Measurements from ENCODE around the gene CA5B.
A peak's percentile ranks its signal among the peaks of the same experiment; 100 is the strongest.

CA5B gene

DNA sequence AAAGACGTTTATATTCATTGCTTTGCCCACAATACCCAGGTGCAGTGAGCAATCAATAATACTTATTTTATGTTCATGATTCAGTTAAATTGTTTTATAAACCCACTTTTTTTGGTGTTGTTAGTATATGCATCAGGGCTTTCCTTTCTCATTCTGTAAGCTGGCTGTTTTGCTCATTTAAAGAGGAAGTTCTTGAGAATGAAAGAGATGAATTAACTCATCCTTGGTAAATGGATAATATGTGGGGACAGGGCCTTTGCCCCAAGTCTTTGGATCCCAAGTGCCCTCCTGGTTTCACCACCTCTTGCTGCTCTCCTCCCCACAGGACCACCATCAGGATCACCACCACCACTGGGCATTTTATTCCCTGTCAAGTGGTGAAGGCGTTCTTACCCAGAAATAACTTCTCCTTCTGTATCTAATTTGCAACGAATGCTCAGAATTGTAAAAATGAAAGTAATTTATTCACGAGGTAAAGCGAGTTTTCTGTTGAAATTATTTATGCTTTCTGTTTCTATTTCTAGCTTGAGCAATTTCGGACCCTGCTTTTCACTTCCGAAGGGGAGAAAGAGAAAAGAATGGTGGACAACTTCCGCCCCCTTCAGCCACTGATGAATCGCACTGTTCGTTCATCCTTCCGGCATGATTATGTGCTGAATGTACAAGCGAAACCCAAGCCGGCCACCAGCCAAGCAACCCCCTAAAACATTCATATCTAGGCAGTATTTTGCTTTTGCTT lies 44.1 kb downstream of the CA5B start:
- Histone ChIP-seq H3K36me3 (ENCODE audit: control insufficient read depth, insufficient read depth, low read length) (peaks cover 24% of the 10 kb centered on the region), H3K4me1 (ENCODE audit: control insufficient read depth, insufficient read depth, low read length, poor library complexity, severe bottlenecking) (no peaks in the 10 kb centered on the region), H3K27ac (ENCODE audit: insufficient read depth, low read length, poor library complexity, severe bottlenecking) (peak overlapping the region; percentile 50), H3K27me3 (replicated peaks; ENCODE audit: control insufficient read depth, insufficient read depth, low read length, poor library complexity, severe bottlenecking) (no peaks in the 10 kb centered on the region), H3K4me3 (ENCODE audit: insufficient read depth, low read depth, low read length, poor library complexity, severe bottlenecking) (peak overlapping the region; percentile 27), H3K9me3 (ENCODE audit: control insufficient read depth, low read length) (no peaks in the 10 kb centered on the region)
- peak in 1 of 3 donors; percentile 6 for DNase-seq

GRCh38 chrX:15785176-15785750 lies 47.2 kb downstream of the CA5B start:
- Histone ChIP-seq H3K4me1 (ENCODE audit: control insufficient read depth, insufficient read depth, low read length, poor library complexity, severe bottlenecking) (peaks cover 4% of the 10 kb centered on the region), H3K4me3 (ENCODE audit: insufficient read depth, low read depth, low read length, poor library complexity, severe bottlenecking) (no peak overlapping the region), H3K36me3 (ENCODE audit: control insufficient read depth, insufficient read depth, low read length) (peaks cover 8% of the 10 kb centered on the region), H3K27me3 (replicated peaks; ENCODE audit: control insufficient read depth, insufficient read depth, low read length, poor library complexity, severe bottlenecking) (no peaks in the 10 kb centered on the region), H3K9me3 (ENCODE audit: control insufficient read depth, low read length) (no peaks in the 10 kb centered on the region), H3K27ac (ENCODE audit: insufficient read depth, low read length, poor library complexity, severe bottlenecking) (no peak overlapping the region)
- no peak for DNase-seq

GRCh38 chrX:15786915-15787314 lies 48.8 kb downstream of the CA5B start:
- no peak overlapping the region for H3K4me3 ChIP-seq (ENCODE audit: insufficient read depth, low read depth, low read length, poor library complexity, severe bottlenecking)
- peaks cover 4% of the 10 kb centered on the region for H3K4me1 ChIP-seq (ENCODE audit: control insufficient read depth, insufficient read depth, low read length, poor library complexity, severe bottlenecking)
- no peaks in the 10 kb centered on the region for H3K9me3 ChIP-seq (ENCODE audit: control insufficient read depth, low read length)
- H3K27ac ChIP-seq (ENCODE audit: insufficient read depth, low read length, poor library complexity, severe bottlenecking): no peak overlapping the region
- no peaks in the 10 kb centered on the region for H3K27me3 ChIP-seq (replicated peaks; ENCODE audit: control insufficient read depth, insufficient read depth, low read length, poor library complexity, severe bottlenecking)
- H3K36me3 ChIP-seq (ENCODE audit: control insufficient read depth, insufficient read depth, low read length): no peaks in the 10 kb centered on the region
- DNase-seq: no peak

- H3K4me1 ChIP-seq (ENCODE audit: control insufficient read depth, insufficient read depth, low read length, poor library complexity, severe bottlenecking): peaks cover 7% of the 10 kb centered on the region
- H3K4me3 ChIP-seq (ENCODE audit: insufficient read depth, low read depth, low read length, poor library complexity, severe bottlenecking): peak within 1 kb of the TSS; percentile 74
- no peaks in the 10 kb centered on the region for H3K36me3 ChIP-seq (ENCODE audit: control insufficient read depth, insufficient read depth, low read length)
- H3K27ac ChIP-seq (ENCODE audit: insufficient read depth, low read length, poor library complexity, severe bottlenecking): peak within 1 kb of the TSS; percentile 88
- no peaks in the 10 kb centered on the region for H3K27me3 ChIP-seq (replicated peaks; ENCODE audit: control insufficient read depth, insufficient read depth, low read length, poor library complexity, severe bottlenecking)
- DNase-seq: peak; percentile 78 to 92 (median 82)
- H3K9me3 ChIP-seq (ENCODE audit: control insufficient read depth, low read length): no peaks in the 10 kb centered on the region
Measured at GRCh38 chrX:15789979-15790768, 52.1 kb downstream of the CA5B start, which contains the start of gene ZRSR2. Gene ZRSR2, plus strand, starts transcription at chrX:15790484. Its CDS starts 12 bp downstream, at chrX:15790496.

- Histone ChIP-seq H3K9me3 (ENCODE audit: control insufficient read depth, low read length) (no peaks in the 10 kb centered on the region), H3K27me3 (replicated peaks; ENCODE audit: control insufficient read depth, insufficient read depth, low read length, poor library complexity, severe bottlenecking) (no peaks in the 10 kb centered on the region), H3K27ac (ENCODE audit: insufficient read depth, low read length, poor library complexity, severe bottlenecking) (peak overlapping the region; percentile 88), H3K4me3 (ENCODE audit: insufficient read depth, low read depth, low read length, poor library complexity, severe bottlenecking) (peak overlapping the region; percentile 74), H3K4me1 (ENCODE audit: control insufficient read depth, insufficient read depth, low read length, poor library complexity, severe bottlenecking) (peaks cover 7% of the 10 kb centered on the region), H3K36me3 (ENCODE audit: control insufficient read depth, insufficient read depth, low read length) (no peaks in the 10 kb centered on the region)
- DNase-seq: no peak
Measured at GRCh38 chrX:15790769-15791290, 52.8 kb downstream of the CA5B start.

- Histone ChIP-seq H3K4me1 (ENCODE audit: control insufficient read depth, insufficient read depth, low read length, poor library complexity, severe bottlenecking) (peaks cover 4% of the 10 kb centered on the region), H3K27ac (ENCODE audit: insufficient read depth, low read length, poor library complexity, severe bottlenecking) (no peak overlapping the region), H3K4me3 (ENCODE audit: insufficient read depth, low read depth, low read length, poor library complexity, severe bottlenecking) (no peak overlapping the region), H3K36me3 (ENCODE audit: control insufficient read depth, insufficient read depth, low read length) (peaks cover 15% of the 10 kb centered on the region), H3K27me3 (replicated peaks; ENCODE audit: control insufficient read depth, insufficient read depth, low read length, poor library complexity, severe bottlenecking) (no peaks in the 10 kb centered on the region), H3K9me3 (ENCODE audit: control insufficient read depth, low read length) (no peaks in the 10 kb centered on the region)
- no peak for DNase-seq
Measured at GRCh38 chrX:15797707-15798106, 59.6 kb downstream of the CA5B start.

GRCh38 chrX:15804563-15804962 lies 66.5 kb downstream of the CA5B start:
- H3K4me1 ChIP-seq (ENCODE audit: control insufficient read depth, insufficient read depth, low read length, poor library complexity, severe bottlenecking): no peaks in the 10 kb centered on the region
- no peaks in the 10 kb centered on the region for H3K9me3 ChIP-seq (ENCODE audit: control insufficient read depth, low read length)
- no peak overlapping the region for H3K4me3 ChIP-seq (ENCODE audit: insufficient read depth, low read depth, low read length, poor library complexity, severe bottlenecking)
- no peaks in the 10 kb centered on the region for H3K27me3 ChIP-seq (replicated peaks; ENCODE audit: control insufficient read depth, insufficient read depth, low read length, poor library complexity, severe bottlenecking)
- no peak for DNase-seq
- H3K36me3 ChIP-seq (ENCODE audit: control insufficient read depth, insufficient read depth, low read length): peaks cover 53% of the 10 kb centered on the region
- H3K27ac ChIP-seq (ENCODE audit: insufficient read depth, low read length, poor library complexity, severe bottlenecking): no peak overlapping the region

DNA sequence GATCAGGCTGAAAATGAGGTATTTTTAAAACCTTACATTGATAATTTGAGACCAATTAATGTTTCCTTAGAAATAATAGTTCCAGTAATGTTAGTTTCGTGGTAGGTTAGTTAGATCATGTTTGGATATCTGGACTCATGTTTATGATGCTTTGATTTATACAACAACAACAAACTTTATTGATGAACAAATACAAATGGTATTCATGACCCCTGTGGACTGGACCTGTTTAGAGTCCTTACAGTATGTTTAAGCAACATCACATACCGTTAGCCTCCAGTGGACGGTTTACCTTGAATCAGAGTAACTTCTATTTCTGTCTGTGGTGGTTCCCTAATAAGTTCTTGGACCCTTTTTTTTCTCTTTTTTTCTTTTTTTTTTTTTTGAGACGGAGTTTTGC lies 70.2 kb downstream of the CA5B start:
- H3K27me3 ChIP-seq (replicated peaks; ENCODE audit: control insufficient read depth, insufficient read depth, low read length, poor library complexity, severe bottlenecking): no peaks in the 10 kb centered on the region
- H3K27ac ChIP-seq (ENCODE audit: insufficient read depth, low read length, poor library complexity, severe bottlenecking): no peak overlapping the region
- H3K4me3 ChIP-seq (ENCODE audit: insufficient read depth, low read depth, low read length, poor library complexity, severe bottlenecking): no peak overlapping the region
- no peaks in the 10 kb centered on the region for H3K4me1 ChIP-seq (ENCODE audit: control insufficient read depth, insufficient read depth, low read length, poor library complexity, severe bottlenecking)
- H3K36me3 ChIP-seq (ENCODE audit: control insufficient read depth, insufficient read depth, low read length): peaks cover 67% of the 10 kb centered on the region
- no peak for DNase-seq
- H3K9me3 ChIP-seq (ENCODE audit: control insufficient read depth, low read length): no peaks in the 10 kb centered on the region

DNA sequence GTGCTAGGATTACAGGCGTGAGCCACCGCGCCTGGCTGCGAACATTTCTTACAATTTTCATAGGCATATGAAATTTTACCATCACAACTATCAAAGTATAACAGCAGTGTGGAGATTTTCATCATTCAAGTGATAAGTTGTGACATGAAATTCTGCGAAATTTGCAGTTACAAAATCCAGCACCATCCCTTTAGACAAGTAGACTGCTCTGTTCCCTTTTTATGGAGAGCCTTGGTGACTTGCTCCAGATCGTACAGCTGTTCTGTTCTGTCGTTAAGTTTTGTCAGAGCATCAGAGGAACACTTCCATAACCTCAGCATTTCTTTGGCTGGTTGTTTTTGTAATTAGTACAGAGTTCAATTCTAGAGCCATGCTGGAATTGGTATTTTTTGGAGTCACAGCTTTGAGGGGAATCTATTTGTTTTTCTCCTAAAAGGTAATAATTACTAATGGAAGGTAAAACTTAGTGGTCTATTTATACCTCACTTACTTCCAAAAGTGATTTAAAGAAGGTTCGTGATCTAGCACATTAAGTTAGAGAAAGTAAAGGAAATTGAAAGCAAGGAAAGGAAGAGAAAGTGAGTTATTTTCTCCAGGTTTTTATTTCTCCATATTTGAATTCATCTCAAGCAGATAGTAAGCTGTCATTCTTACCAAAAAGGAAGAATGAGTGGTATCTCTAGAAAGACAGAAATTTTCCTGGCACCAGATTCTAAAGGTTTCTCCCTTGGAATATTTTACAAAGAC lies 74.3 kb downstream of the CA5B start:
- Histone ChIP-seq H3K27me3 (replicated peaks; ENCODE audit: control insufficient read depth, insufficient read depth, low read length, poor library complexity, severe bottlenecking) (no peaks in the 10 kb centered on the region), H3K27ac (ENCODE audit: insufficient read depth, low read length, poor library complexity, severe bottlenecking) (no peak overlapping the region), H3K4me3 (ENCODE audit: insufficient read depth, low read depth, low read length, poor library complexity, severe bottlenecking) (no peak overlapping the region), H3K36me3 (ENCODE audit: control insufficient read depth, insufficient read depth, low read length) (peaks cover 49% of the 10 kb centered on the region), H3K4me1 (ENCODE audit: control insufficient read depth, insufficient read depth, low read length, poor library complexity, severe bottlenecking) (peaks cover 10% of the 10 kb centered on the region), H3K9me3 (ENCODE audit: control insufficient read depth, low read length) (no peaks in the 10 kb centered on the region)
- no peak for DNase-seq

Measured in effector memory CD4-positive, alpha-beta T cell (primary cell).